HEK293T (cell line): ENCODE results near the gene VEPH1.

ENCODE experiments used
- ARNT ChIP-seq: fragments of 450-650 bp; IDR thresholded peaks from 2 replicates; pipeline ENCODE4 v1.6.1; 2017; ENCODE audit warnings: mild to moderate bottlenecking
- CTBP1 ChIP-seq: fragments of 450-650 bp; IDR thresholded peaks from 2 replicates; pipeline ENCODE4 v1.6.1; 2016; ENCODE audit warnings: borderline replicate concordance
- ELF4 ChIP-seq: fragments of 450-650 bp; IDR thresholded peaks from 2 replicates; pipeline ENCODE4 v1.6.1; 2017; ENCODE audit warnings: antibody characterized with exemption
- FOXA1 ChIP-seq: fragments of 450-650 bp; IDR thresholded peaks from 2 replicates; pipeline ENCODE4 v1.6.1; 2016; ENCODE audit warnings: mild to moderate bottlenecking
- FOXK2 ChIP-seq: fragments of 450-650 bp; IDR thresholded peaks from 2 replicates; pipeline ENCODE4 v1.6.1; 2016; ENCODE audit warnings: mild to moderate bottlenecking
- FOXM1 ChIP-seq: fragments of 450-650 bp; IDR thresholded peaks from 2 replicates; pipeline ENCODE4 v1.6.1; 2017; ENCODE audit warnings: mild to moderate bottlenecking, borderline replicate concordance
- HDGF ChIP-seq: fragments of 450-650 bp; IDR thresholded peaks from 2 replicates; pipeline ENCODE4 v1.6.1; 2017; ENCODE audit warnings: antibody characterized with exemption, borderline replicate concordance
- L3MBTL2 ChIP-seq: fragments of 450-650 bp; conservative IDR thresholded peaks from 2 replicates; pipeline ENCODE4 v1.6.1; 2016; ENCODE audit warnings: mild to moderate bottlenecking
- SUZ12 ChIP-seq: fragments of 450-650 bp; IDR thresholded peaks from 2 replicates; pipeline ENCODE4 v1.6.1; 2016; ENCODE audit warnings: mild to moderate bottlenecking
- TF ChIP-seq, protein P1 (sequence below): fragments of 450-650 bp; IDR thresholded peaks from 2 replicates; pipeline ENCODE4 v1.6.1; 2016

DNA sequence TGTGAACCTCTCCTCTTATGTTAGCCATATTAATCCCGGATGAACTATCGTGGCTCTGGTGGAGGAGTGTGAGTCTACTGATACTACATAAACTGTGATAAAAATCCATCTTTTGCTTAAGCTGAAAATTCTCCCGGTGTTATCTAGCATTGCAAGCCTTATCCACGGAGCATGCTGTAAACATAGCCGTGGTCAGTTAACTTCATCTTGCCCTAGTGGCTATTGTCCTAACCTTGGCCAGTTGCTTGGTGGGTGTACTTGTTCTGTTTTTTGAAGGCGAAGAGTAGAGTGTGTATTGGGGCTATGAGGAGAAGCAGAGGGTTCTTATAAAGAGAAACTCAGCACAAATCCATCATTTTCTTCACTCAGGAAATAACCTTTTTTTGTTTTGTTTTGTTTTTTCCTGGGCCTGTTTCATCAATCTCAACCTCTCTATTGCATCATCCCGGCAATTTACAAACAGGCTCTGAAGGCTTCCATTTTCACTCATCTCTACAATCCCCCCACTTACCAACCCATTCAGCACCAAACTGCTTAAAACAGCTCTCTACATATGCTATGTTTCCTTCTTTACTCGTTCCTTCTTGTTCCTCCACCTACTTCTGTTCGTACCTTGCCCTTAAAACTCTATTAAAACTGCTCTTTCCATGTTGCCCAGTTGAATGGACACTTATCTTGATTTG is 202.1 kb downstream of the VEPH1 start:
- no peak for TF ChIP-seq L3MBTL2
- TF ChIP-seq ELF4 = no peak
- TF ChIP-seq FOXK2 = no peak
- no peak for TF ChIP-seq FOXA1
- no peak for TF ChIP-seq CTBP1
- TF ChIP-seq HDGF = no peak
- TF ChIP-seq FOXM1 = no peak
- TF ChIP-seq, protein P1, sequence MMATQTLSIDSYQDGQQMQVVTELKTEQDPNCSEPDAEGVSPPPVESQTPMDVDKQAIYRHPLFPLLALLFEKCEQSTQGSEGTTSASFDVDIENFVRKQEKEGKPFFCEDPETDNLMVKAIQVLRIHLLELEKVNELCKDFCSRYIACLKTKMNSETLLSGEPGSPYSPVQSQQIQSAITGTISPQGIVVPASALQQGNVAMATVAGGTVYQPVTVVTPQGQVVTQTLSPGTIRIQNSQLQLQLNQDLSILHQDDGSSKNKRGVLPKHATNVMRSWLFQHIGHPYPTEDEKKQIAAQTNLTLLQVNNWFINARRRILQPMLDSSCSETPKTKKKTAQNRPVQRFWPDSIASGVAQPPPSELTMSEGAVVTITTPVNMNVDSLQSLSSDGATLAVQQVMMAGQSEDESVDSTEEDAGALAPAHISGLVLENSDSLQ = no peak
- TF ChIP-seq SUZ12 = no peak
- TF ChIP-seq ARNT = no peak
